HG02943 (cell line): ENCODE results near the gene OR2A25.

Experiments
- ATAC-seq: cut with Tn5 transposase; IDR thresholded peaks from one replicate; pipeline ENCODE4 v1.9.1; 2021; ENCODE audit warnings: mild to moderate bottlenecking, low read depth, moderate library complexity; ENCODE audit not compliant: unreplicated experiment

OR2A25 gene

DNA sequence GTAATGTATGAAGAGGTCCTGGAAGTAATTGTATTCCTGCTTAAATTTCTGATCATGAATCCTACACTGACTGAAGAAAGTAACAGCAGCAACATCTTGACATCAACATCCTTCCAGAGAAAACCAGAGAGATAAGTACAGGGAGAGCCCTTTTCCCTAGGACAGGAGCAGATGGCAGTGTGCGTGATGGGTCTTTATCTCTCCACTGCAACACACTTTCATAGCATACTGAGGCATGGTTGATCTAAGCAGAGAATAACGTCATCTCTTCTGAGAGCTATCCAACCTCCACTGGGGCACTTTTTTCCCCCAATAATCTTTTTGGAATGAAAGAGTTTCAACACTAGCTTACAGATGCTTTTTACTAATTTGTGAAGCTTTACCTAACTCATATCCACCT lies 342 bp downstream of the OR2A25 start:
- no peak for ATAC-seq

DNA sequence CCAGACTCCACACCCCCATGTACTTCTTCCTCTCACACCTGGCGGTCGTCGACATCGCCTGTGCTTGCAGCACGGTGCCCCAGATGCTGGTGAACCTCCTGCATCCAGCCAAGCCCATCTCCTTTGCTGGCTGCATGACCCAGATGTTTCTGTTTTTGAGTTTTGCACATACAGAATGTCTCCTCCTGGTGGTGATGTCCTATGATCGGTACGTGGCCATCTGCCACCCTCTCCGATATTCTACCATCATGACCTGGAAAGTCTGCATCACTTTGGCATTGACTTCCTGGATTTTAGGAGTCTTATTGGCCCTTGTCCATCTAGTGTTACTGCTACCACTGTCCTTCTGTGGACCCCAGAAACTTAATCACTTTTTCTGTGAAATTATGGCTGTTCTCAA lies 4.8 kb downstream of the OR2A25 start:
- no peak for ATAC-seq

DNA sequence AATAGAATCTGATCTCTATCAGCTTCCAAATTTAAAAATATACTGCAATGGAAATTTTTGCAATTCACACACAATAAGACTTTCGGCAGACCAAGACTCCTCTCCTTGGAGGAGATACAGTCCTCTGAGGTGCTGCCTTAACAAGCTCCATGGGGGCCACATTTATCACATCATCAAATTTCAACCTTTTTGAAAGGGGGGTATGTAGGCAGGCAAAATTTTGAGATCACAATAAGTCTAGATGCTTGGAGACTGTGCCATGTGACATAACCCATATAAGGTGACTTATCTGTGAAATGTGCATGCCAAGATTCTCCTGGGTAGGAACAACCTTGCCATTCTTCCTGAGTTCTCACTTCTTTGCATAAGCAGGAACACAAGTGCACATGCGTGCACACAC lies 16.4 kb downstream of the OR2A25 start, which contains the start of gene OR2A12:
OR2A12 (plus strand) TSS at position 301 of the 400 bp plus-strand sequence. CDS start 8,830 bp downstream, outside the sequence.
- no peak for ATAC-seq

DNA sequence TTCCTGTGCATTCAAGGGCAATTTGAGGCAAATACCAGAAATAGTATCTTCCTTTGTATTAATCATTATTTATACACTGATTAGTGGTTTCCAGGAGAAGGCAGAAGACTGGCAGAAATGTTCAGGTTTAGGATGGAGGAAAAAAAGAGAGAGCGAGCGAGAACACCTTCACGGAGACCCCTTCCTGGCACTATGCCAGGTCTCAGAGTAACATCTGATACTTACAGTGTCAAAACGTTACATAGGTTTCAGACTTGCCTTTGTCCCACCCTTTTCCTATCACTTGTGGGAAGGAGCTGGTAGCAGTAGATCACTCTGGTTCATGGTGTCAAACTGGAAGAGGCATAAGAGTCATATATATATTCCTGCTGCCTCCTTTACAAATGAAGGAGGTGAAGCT lies 17.1 kb downstream of the OR2A25 start:
- ATAC-seq = no peak

DNA sequence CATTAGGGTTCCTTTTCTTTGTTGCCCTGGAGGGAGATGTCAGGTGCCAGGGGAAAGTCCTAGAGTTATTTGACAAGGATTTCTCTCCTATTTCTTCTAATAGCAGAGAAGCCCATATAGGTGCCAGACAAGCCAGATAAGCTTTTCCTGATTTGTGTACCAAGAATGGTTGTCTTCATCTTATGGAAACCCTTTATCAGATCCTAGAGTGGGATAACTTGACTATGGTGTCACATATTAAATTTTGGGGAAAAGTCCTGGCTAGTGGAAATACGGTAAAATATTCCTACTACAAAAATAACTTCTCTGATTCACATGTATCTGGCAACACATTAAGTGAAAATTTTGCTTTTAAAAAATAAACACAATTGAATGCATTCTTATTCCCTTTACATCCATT lies 17.6 kb downstream of the OR2A25 start:
- ATAC-seq = no peak

DNA sequence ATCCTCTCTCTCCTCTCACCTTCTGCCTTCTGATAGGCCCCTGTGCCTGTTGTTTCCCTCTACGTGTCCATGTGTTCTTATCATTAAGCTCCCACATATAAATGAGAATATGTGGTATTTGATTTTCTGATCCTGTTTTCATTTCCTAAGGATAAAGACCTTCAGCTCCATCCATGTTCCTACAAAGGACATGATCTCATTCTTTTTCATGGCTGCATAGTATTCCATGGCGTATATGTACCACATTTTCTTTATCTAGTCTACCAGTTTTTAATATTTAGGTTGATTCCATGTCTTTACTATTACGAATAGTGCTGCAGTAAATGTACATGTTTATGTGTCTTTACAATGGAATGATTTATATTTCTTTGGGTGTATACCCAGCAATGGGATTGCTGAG lies 21.1 kb downstream of the OR2A25 start:
- ATAC-seq = no peak

DNA sequence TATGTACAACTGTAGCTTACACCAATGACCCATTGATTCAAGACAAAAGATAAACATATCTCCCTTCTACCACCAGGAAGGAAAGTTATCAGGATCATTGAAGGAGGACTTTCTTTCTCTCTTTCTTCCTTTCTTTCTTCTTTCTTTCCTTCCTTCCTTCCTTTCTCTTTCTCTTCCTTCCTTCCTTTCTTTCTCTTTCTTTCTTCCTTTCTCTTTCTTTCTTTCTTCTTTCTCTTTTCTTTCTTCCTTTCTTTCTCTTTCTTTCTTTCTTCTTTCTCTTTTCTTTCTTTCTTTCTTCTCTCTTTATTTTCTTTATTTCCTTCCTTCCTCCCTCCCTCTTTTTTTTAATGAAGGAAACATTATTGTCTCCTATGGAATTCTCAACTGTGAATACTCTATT lies 29.2 kb downstream of the OR2A25 start:
- no peak for ATAC-seq

DNA sequence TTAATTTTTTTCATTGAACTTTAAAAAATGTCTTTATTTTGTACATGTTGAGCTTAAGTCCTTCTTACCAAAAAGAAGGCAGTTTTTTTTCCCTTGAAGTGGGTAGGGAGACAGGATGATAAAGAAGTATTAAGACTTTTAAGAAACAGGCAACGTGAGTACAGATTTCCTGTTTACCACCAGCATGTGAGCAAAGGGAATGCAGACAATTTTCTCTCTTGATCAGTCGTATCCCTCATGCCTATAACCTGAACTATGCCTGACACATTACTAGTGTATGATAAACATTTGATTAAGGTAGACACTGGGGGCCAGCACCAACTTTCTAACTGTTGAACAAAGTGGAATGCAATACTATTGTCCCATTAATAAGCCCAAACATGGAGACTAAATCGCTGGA lies 31.0 kb downstream of the OR2A25 start:
- ATAC-seq = no peak

DNA sequence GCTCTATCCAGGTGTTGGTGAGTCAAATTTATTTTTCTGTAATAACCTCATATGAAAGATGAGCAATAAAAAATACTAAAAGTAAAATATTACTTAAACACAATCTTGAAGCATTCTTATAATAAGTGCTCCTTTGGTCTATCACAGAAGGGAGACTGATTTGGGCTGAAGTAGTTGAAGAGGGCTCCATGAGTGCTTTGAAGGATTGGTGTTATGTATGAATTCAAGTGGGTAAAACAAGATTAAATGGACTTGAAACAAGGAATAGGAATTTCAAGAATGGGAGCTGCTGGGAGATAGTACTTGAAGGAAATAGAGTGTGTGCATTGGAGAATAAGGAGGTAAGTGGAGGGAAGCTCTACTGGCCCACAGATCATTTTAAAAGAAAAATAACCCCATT lies 32.4 kb downstream of the OR2A25 start:
- ATAC-seq = no peak

DNA sequence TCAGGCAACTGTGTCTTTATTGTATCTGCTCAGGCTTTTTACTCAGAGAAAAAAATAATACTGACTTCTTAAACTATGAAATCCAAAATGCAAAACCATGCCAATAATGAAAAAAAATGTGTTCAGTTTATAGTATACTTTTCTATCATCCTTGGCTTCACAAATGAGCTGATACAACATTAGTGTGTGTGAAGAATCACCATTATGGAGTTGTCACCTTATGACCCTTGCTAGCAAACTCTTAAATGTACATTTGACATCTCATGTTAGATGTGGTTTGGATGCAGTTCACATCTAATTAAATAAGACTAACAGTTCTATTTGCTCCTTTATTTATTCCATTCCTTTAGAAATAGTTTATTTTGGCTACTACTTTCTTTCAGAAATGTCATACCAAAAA lies 35.6 kb downstream of the OR2A25 start:
- ATAC-seq = no peak

DNA sequence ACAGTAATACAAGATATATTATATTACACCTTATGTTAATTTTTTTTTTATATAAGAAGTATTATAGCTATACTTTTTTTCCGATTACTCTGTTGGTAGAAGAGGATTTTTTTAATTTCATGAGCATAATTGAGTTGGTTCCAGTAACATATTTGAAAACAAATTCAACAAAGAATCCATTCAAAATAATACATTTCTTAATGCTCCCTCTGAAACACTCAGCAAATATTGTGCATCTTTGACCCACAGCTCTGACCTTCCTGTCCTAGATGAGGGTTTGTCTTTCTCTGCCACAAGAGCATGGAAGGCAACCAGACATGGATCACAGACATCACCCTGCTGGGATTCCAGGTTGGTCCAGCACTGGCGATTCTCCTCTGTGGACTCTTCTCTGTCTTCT lies 39.7 kb downstream of the OR2A25 start, which contains the start of gene OR2A2:
OR2A2 (plus strand) TSS at position 301 of the 400 bp plus-strand sequence; CDS start at position 301, 0 bp downstream.
- no peak for ATAC-seq

DNA sequence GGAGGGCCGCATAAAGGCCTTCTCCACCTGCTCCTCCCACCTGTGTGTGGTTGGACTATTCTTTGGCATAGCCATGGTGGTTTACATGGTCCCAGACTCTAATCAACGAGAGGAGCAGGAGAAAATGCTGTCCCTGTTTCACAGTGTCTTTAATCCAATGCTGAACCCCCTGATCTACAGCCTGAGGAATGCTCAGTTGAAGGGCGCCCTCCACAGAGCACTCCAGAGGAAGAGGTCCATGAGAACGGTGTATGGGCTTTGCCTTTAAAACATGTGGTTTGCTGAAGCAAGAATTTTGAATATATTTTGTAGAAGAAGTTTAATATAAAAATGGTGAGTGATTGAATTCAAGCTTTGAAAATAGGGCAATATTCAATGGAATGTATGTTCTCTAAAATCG lies 40.7 kb downstream of the OR2A25 start:
- no peak for ATAC-seq

DNA sequence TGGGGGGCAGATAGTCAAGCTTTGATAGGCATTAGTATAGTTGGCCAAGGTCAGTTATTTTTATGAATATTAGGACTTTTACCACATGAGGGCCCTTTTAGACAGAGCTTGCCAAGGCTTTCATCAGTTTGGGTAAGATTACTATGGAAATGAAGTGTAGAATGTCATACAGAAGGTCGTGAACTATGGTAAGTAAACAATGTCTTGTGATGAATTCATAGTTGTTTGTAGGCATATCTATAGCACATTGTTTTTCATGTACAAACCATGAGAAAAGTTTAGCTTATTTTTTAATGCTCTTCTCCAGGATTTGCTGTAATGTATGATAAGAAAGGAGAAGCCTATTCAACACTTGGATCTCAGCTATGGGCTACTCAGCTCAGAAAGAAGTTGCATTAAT lies 44.0 kb downstream of the OR2A25 start:
- ATAC-seq = no peak

DNA sequence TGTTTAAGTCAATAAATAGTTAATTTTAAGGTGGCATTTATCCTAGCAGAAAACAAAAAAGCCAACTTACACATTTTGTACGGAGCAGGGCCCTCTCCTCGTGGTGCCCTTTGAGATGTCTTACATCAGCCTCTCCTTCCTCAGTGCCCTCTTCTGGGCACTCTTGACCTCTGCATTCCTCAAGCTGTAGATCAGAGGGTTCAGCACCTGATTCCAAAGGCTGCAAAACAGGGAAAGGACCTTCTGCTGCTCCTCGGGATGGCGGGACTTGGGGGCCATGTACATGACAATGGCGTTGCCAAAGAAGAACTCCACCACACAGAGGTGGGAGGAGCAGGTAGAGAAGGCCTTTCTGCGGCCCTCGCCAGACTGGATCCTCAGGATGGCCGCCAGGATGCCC lies 48.7 kb downstream of the OR2A25 start:
- no peak for ATAC-seq

DNA sequence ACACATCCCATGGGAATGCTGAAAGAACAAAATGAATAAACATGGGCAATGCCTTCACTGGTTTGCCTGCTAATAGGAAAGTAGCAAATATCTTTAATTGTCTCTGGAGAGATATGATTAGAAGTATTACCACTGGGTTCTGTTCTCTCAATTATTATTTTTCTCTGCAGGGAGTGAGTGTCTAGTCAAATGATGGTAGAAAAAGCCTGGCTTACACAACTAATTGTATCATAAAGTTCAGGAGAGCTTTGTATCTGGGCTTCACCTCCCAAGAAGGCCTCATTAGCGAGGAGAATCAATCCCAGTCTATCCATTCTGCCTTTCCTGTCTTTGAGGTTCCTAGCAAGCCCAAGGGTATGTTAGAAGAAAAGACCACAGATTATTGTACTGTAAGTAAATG lies 53.3 kb downstream of the OR2A25 start, which contains the start of gene OR2A14:
OR2A14 (plus strand) TSS at position 301 of the 400 bp plus-strand sequence. CDS start 5,937 bp downstream, outside the sequence.
- no peak for ATAC-seq
